HG03354 (cell line): ENCODE measurements around the gene PLD5.
"Not testable (repeated sequence)": the region's sequence is repeated elsewhere in the genome, so short reads cannot be mapped to it uniquely, and the experiment has no call there.

ENCODE experiments used
- ATAC-seq: cut with Tn5 transposase; IDR thresholded peaks from one replicate; pipeline ENCODE4 v1.9.1; 2021; ENCODE audit warnings: mild to moderate bottlenecking; ENCODE audit not compliant: unreplicated experiment, poor library complexity, severe bottlenecking

PLD5 gene

DNA sequence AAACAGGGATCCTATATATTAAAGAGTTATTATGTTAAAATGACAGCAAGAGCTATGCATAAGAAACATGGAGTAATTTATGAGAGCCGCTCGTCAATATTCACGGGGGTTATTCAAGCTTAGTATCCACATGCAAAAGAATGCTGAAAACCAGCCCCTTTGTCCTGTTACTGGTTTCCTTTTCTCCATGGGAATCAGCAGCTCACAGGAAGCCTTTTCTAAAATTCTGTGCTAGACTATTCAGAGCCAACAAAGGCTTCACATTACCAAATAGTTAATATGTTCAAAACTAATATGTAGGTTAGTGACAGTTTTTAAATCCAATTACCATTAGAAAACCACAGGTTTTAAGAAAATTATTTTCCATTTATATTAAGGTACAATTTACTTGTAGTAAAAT lies 300.0 kb downstream of the PLD5 start:
- no peak for ATAC-seq

GRCh38 chr1:242219905-242220304 lies 304.6 kb downstream of the PLD5 start:
- ATAC-seq, result no peak

- ATAC-seq, result no peak
Observed at GRCh38 chr1:242219298-242219901, 305.1 kb downstream of the PLD5 start.

DNA sequence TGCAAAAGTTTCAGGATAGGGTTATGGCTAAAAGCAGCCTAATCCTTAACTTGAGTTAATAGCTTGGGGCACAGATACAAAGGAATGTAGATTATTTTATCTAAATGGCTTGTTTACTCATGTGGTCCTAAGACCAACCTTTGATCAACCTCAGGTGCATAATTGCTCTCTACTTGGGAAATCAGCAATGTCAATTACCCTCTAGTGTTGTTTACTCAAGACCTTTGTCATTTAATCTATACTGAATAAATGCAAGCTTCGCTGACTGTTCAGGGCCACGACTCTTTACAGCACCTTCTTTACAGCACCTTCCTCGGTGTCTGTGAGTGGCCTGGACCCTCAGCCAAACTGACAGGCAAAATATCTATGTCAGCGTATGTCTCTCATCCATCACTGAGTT lies 308.1 kb downstream of the PLD5 start:
- ATAC-seq, result no peak

DNA sequence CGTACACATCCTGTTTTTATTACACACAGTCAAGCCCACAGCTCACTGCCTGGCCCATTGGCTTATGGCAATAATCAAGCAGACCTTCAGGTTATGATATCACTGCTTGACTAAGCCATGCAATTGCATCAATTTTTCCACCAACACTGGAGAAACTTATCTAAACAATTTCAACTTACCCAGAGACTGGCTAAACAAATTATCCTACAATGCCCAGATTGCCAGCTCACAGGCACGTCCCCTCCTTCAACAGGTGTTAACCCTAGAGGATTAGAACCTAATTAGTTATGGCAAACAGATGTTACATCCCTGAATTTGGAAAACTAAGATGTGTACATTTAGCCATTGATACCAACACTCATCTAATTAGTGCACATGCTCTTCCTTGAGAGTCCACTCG lies 310.0 kb downstream of the PLD5 start:
- not testable (repeated sequence) for ATAC-seq

GRCh38 chr1:242212961-242213360 lies 311.5 kb downstream of the PLD5 start:
- not testable (repeated sequence) for ATAC-seq

- no peak for ATAC-seq
Observed at GRCh38 chr1:242212401-242212800, 312.1 kb downstream of the PLD5 start.

DNA sequence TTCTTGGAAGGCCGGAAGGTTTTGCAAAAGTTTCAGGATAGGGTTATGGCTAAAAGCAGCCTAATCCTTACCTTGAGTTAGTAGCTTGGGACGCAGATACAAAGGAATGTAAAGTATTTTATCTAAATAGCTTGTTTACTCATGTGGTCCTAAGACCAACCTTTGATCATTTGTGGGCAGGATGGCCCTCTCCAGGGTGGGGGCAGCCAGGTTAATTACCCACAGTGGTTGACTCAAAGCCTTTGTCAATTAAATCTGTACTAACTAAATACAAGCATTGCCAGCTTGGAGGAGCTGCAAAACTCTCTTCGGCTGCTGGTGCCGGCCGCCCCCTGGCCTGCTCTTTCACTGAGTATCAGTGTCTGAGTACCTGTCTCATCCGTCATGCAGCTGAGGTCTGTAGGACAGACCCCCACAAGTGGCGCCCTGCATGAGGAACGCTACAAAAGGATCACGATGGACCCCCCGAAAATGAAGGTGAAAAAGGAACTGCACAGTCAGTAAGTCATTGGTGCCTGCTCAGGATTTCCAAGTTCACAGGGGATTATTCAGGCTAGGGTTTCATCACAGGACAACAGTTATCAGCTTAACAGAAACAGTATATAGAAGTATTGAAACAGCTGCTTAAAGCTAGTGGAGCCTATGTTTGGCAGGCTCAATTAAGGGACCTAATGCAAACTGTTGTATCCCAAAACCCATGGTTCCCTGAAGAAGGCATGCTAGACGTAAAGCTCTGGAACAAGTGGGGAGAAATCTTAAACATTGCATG lies 313.1 kb downstream of the PLD5 start:
- ATAC-seq, result no peak

DNA sequence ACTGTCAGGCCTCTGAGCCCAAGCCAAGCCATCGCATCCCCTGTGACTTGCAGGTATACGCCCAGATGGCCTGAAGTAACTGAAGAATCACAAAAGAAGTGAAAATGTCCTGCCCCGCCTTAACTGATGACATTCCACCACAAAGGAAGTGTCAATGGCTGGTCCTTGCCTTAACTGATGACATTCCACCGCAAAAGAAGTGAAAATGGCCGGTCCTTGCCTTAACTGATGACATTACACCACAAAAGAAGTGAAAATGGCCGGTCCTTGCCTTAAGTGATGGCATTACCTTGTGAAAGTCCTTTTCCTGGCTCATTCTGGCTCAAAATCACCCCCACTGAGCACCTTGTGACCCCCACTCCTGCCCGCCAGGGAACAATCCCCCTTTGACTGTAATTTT lies 314.2 kb downstream of the PLD5 start:
- ATAC-seq, result not testable (repeated sequence)

DNA sequence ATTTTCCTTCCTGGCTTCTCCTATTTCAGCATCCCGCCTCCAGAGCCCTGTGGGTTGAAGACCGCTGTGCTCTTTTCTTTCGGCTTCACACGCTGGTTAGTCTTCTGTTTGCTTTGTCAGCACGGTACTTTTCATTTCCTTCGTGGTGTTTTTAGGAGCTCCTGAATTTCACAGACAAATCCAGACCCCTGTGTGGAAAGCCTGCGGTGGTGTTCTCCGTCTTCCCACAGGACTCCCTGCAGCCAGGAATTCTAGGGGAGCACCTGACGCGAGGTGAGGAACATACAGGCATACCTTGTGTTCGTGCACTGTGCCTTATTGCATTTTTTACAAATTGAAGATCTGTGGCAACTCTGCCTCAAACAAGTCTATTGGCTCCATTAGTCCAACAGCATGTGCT lies 315.4 kb downstream of the PLD5 start:
- no peak for ATAC-seq

GRCh38 chr1:242208021-242208420 lies 316.5 kb downstream of the PLD5 start:
- ATAC-seq, result no peak

DNA sequence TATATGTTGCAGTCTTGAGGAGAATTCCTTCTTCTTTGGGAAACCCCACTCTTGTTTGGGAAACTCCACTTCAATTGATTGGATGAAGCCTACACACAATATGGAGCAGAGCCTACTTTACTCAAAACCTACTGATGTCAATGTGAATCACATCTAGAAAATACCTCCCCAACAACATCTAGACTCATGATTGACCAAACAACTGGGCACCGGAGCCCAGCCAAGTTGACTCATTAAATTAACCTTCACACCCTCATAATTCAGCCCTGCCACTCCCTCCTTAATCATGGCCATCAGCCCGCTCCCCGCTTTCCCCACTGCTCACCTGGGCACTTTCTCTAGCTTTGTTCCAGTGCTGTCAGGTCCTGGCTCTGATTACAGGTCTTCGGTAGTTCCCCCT lies 317.5 kb downstream of the PLD5 start:
- ATAC-seq, result no peak

DNA sequence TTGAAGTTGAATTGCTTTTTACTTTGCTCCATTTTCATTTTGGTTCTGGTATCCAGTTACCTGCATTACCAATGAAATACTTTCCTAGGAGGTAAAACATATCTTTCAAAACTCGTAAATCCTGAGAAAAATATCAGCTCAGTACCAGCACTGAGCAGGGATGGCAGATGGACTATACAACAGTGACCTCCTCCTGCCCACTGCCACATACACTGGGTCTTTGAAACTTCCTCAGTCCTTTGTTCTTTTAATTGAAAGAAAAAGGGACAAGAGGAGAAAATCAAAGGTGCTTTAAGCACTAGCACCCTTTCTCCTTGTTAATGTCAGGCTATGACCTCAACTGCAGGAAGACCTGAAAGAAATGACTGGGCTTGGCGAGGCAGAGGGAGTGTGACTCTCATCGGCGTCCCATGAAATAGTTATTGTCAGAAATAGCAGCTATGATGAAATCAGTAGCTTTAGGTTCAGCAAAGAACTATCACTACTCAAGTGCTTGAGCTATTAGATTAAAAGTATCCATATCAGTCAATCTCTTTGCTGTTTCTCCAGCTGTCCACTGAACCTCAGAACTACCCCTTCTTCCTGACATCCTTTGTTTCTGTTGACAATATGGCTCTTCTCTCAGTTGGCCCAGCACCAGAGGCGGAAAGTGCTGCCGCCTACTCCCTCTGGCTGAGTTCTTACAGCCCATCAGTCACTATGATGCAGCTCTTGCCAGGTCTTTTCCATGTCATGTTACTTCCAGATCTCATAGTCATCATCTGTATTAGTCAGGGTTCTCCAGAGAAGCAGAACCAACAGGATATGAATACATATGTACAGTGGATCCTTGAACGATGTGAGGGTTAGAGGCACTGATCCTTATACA lies 318.6 kb downstream of the PLD5 start:
- ATAC-seq, result no peak

DNA sequence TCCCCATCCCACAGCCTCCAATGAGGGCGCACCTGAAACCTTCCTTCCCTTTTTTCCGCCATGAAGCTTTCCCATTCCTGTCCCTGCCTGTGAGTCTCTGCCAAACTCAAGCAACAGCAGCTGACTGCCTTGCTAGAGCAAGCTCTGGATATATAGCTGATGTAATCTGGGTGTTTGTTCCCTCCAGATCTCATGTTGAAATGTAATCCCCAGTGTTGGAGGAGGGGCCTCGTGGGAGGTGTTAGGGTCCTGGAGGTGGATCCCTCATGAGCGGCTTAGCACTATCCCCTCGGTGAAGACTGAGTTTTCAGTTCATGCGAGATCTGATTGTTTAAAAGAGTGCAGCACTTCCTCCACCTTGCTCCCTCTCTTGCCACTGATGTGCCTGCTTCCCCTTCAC lies 321.2 kb downstream of the PLD5 start:
- no peak for ATAC-seq

GRCh38 chr1:242201090-242201489 lies 323.4 kb downstream of the PLD5 start:
- ATAC-seq, result no peak

DNA sequence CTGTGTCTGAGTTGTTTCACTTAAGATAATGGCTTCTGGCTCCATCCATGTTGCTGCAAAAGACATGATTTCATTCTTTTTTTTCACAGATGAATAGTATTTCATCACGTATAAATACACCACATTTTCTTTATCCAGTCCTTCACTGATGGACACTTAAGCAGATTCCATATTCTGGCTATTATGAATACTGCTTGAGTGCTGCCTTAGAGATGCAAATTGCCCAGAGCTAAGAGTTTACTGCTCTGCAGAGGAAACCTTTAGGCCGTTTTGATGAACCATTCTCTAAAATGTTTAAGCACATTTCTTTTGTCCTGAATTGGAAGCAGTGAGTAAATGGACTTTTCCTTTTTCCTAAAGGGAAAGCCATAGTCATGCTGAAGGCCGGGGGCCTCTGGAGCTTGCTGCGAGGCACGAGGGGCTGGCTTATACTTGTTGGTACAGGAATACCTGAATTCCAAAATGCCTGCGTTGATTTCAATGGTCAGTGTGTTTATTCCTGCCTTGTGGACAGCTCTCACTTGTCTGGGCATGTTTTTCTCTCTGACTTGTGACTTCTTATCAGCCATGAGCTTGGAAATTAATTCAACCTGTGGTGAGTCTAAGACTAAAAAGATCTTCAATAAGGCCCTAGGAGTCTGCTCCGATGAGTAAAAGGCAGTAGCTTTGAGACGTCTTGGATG lies 324.6 kb downstream of the PLD5 start:
- ATAC-seq, result no peak

DNA sequence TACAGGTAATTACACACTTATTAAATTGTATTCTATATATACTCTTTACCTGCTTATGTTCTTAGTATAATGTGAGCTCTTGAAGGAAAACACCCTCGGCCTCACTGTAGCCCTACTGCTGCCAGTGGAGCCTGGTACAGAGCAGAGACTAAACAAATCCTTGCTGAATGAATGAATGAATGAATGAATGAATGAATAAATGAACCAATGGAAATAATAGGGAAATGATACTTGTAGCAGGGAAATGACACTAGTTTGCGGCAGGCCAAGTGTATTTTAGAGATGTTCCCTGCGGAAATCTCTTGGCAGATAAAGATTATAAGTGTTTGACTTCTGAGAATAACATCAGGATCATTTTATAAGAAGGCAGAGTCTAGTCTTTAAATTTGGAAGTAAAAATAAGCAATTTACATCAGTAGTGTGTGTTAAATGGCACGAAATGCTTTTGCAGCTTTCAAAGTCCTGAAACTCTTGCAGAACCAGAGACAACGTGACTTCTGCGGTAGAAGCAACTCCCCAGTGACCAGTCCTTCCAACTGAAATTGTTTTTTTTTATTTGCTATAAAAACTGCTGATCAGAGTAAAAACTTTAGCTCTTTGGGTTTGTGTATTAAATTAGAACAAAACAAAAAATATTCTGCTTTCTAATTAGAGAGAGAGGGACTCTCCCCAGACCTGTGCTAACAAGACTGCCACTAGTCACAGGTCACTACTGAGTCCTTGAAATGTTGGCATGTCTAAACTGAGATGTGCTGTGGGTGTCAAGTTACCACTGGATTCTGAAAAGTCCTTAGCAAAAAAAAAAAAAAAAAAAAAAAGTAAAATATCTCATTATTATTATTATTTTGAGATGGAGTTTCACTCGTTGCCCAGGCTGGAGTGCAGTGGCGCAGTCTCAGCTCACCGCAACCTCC lies 326.3 kb downstream of the PLD5 start:
- no peak for ATAC-seq

DNA sequence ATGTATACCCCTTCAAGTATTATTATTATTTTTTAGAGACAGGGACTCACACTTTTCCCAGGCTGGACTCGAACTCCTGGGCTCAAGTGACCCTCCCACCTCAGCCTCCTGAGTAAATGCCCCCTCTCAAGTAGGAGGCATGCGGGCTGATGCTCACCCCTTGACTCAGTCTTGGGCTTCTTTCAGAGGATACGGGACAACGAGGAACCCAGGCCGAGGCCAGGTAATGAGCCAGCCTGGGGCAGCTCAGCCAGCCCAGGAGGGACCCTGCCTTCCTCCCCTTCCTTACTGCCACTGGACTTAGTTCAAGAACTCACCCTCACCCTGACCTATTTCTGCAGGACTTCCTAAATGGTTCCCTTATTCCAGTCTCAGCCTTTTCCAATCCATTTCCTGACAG lies 327.6 kb downstream of the PLD5 start:
- no peak for ATAC-seq

DNA sequence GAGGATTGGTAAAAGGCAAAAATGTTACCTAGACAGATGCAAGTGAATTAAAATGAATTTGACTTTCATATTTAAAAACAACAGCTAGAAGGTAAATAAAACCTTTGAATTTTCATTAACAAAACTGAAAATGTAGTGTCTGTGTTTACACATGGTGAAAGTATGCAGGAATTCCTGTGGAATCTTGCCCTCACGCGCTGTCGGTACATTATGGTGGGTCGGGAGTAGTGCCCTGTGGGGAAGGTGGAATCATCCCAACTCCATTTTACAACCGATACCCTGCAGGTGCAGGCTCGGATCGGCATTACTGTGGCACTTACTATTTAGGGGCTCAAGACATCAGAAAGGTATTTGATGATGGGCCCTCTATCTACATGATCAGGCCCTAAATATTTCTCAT lies 328.4 kb downstream of the PLD5 start:
- ATAC-seq, result no peak
